Lung (tissue), 12 donors: ENCODE results near the gene EAF1. TPM values are rescaled to one million over a fixed set of nuclear protein-coding genes. Genes with fewer than 3 reads are reported as not detected.
"Not testable (repeated sequence)": the region's sequence is repeated elsewhere in the genome, so short reads cannot be mapped to it uniquely, and the experiment has no call there.

Experiments used
- ATAC-seq: fragments of 200-7000 bp; cut with Tn5 transposase; one replicate; pipeline ENCODE4 v1.9.1; 2020; ENCODE audit warnings: moderate number of reproducible peaks; ENCODE audit not compliant: insufficient read depth, low FRiP score
- DNase-seq, 3 donors: peaks; one replicate each; pipeline ENCODE4 v3.0.0-alpha.2; 2013 to 2017
- H3K27ac ChIP-seq, 2 donors: one replicate each; pipeline ENCODE4 v1.5.1; 2013; ENCODE audit warnings: mild to moderate bottlenecking in 2 of 2, moderate library complexity in 2 of 2, control low read depth in 1 of 2, inconsistent platforms in 1 of 2, low read depth in 1 of 2, low read length in 1 of 2
- H3K27me3 ChIP-seq, 3 donors: one replicate each; pipeline ENCODE4 v1.5.1; 2013; ENCODE audit warnings: low read length in 2 of 3; ENCODE audit not compliant: control insufficient read depth in 3 of 3, insufficient read depth in 3 of 3
- H3K36me3 ChIP-seq, 4 donors: one replicate each; pipeline ENCODE4 v1.5.1; 2013; ENCODE audit warnings: low read length in 4 of 4, mild to moderate bottlenecking in 1 of 4, moderate library complexity in 1 of 4; ENCODE audit not compliant: control insufficient read depth in 4 of 4, insufficient read depth in 4 of 4
- H3K4me1 ChIP-seq, 5 donors: one replicate each; pipeline ENCODE4 v1.5.1; 2013; ENCODE audit warnings: low read length in 5 of 5, mild to moderate bottlenecking in 2 of 5, moderate library complexity in 1 of 5; ENCODE audit not compliant: control insufficient read depth in 5 of 5, insufficient read depth in 5 of 5
- H3K4me3 ChIP-seq: one replicate; pipeline ENCODE4 v1.5.1; 2013; ENCODE audit warnings: mild to moderate bottlenecking, control low read depth, moderate library complexity
- H3K9ac ChIP-seq, 2 donors: one replicate each; pipeline ENCODE4 v1.5.1; 2013; ENCODE audit warnings: low read length in 2 of 2, control low read depth in 1 of 2; ENCODE audit not compliant: insufficient read depth in 1 of 2
- H3K9me3 ChIP-seq, 4 donors: one replicate each; pipeline ENCODE4 v1.5.1; 2013; ENCODE audit warnings: low read length in 3 of 4, mild to moderate bottlenecking in 1 of 4, moderate library complexity in 1 of 4; ENCODE audit not compliant: control insufficient read depth in 4 of 4, insufficient read depth in 3 of 4
- WGBS, 2 donors: extraction: QIAGEN DNeasy Blood & Tissue Kit; methylation state at CpG; one replicate each; pipeline ENCODE4 v1.1.7; 2013; 5-methylcytosine and 5-hydroxymethylcytosine counted together
- polyA plus RNA-seq, 2 donors: library from polyadenylated mRNA; stranded (reverse); fragments of 200-250 nt; gene quantifications; one replicate each; pipeline ENCODE4 v1.2.1, GENCODE V29; 2013
- total RNA-seq, 2 donors: library from RNA; depleted of rRNA in 1 of 2; stranded (reverse); fragments of >200 nt in 1 of 2; gene quantifications; one replicate each; pipeline ENCODE4 v1.2.1, GENCODE V29; 2014 to 2021
- TF ChIP-seq, protein P1 (sequence below): IDR thresholded peaks from 2 replicates; pipeline ENCODE4 v1.5.1; 2012; ENCODE audit warnings: mild to moderate bottlenecking; ENCODE audit errors: control extremely low read depth, extremely low read depth
- donor health status: control.
- donor health status: control.
- donor health status: Bipolar disorder and iron deficiency.
- donor health status: healthy.
- donor health status: DM: yes; HTN: yes; CAD: no.

The EAF1 gene
- total and polyA plus RNA-seq, 4 donors: 5.5 to 25.3 (median 17.0) TPM

- TF ChIP-seq, protein P1, sequence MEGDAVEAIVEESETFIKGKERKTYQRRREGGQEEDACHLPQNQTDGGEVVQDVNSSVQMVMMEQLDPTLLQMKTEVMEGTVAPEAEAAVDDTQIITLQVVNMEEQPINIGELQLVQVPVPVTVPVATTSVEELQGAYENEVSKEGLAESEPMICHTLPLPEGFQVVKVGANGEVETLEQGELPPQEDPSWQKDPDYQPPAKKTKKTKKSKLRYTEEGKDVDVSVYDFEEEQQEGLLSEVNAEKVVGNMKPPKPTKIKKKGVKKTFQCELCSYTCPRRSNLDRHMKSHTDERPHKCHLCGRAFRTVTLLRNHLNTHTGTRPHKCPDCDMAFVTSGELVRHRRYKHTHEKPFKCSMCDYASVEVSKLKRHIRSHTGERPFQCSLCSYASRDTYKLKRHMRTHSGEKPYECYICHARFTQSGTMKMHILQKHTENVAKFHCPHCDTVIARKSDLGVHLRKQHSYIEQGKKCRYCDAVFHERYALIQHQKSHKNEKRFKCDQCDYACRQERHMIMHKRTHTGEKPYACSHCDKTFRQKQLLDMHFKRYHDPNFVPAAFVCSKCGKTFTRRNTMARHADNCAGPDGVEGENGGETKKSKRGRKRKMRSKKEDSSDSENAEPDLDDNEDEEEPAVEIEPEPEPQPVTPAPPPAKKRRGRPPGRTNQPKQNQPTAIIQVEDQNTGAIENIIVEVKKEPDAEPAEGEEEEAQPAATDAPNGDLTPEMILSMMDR: peak; percentile 57
- DNase-seq (peak in 2 of 3 donors; percentile 60 to 74), ATAC-seq (no peak)
- Histone ChIP-seq H3K27ac (no peak overlapping the region), H3K4me3 (no peak overlapping the region), H3K36me3 (peaks cover 0 to 10% (median 3%) of the 10 kb centered on the region in 4 donors), H3K9ac (no peak overlapping the region), H3K27me3 (no peaks in the 10 kb centered on the region), H3K9me3 (no peaks in the 10 kb centered on the region), H3K4me1 (no peaks in the 10 kb centered on the region)
- WGBS, 2 donors: 38 to 41% methylated on average over 3 of the region's 3 CpGs
Observed at GRCh38 chr3:15405448-15406050, 21.8 kb upstream of the EAF1 start.

DNA sequence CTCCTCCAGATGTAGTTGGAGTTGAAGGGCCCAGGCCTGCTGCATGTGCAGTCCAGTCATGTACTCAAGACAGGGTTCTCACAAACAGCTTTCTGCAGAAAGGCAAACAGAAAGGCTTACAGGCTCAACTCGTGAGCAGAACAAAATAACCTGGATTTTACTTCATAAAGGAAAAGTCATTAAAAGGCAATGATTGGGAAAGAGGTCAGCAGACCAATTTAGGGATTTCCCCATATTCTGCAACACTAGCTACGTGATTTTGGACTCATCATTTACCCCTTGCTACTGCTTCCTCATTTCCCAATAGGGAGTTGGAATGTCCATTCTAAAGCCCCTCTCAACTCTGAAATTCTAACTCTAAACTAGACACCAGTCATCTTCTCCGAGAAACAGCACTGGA lies 18.2 kb upstream of the EAF1 start:
- DNase-seq (no peak), ATAC-seq (peak; percentile 38)
- Histone ChIP-seq H3K27me3 (no peaks in the 10 kb centered on the region), H3K4me1 (no peaks in the 10 kb centered on the region), H3K9ac (no peak overlapping the region), H3K36me3 (peaks cover 11 to 23% (median 15%) of the 10 kb centered on the region in 4 donors), H3K27ac (no peak overlapping the region), H3K9me3 (no peaks in the 10 kb centered on the region), H3K4me3 (no peak overlapping the region)
- TF ChIP-seq, protein P1: no peak
- 43 to 62% methylated on average over 3 of the region's 3 CpGs for WGBS, 2 donors

DNA sequence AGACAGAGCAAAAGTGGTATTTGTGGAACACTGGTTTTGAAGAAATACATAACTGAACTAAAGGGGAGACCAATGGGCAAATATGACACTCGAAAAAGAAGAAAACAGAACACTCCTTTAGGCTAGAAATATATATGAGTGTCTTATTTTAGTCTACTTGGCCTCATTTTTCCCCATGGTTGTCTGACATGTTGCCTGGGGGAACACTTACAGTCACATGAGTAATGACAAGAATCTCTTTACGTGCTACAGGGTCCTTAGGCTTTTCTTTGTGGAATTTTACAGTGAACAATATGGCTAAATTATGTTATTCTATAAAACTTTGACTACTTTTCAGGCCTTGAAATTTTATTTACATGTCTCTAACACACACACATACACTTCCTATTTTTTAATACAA lies 17.6 kb upstream of the EAF1 start:
- TF ChIP-seq, protein P1: no peak
- H3K27me3 ChIP-seq: no peaks in the 10 kb centered on the region
- WGBS, 2 donors: 84 to 92% methylated on average over 2 of the region's 2 CpGs
- H3K36me3 ChIP-seq: peaks cover 15 to 23% (median 17%) of the 10 kb centered on the region in 4 donors
- H3K4me3 ChIP-seq: no peak overlapping the region
- no peaks in the 10 kb centered on the region for H3K4me1 ChIP-seq
- no peak overlapping the region for H3K9ac ChIP-seq
- DNase-seq (no peak), ATAC-seq (no peak)
- no peak overlapping the region for H3K27ac ChIP-seq
- H3K9me3 ChIP-seq: no peaks in the 10 kb centered on the region

DNA sequence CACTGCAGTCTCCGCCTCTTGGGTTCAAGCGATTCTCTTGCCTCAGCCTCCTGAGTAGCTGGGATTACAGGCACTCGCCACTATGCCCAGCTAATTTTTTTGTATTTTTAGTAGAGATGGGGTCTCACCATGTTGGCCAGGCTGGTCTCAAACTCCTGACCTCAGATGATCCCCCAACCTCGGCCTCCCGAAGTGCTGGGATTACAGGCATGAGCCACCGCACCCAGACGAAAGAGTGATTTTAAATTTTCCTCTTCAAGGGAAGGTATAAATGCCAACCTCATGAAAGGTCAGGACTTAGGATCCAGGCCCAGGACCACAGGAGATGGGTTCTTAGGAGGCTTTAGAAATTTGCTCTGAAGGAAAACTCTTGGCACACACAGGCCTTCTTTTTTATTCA lies 16.4 kb upstream of the EAF1 start:
- not testable (repeated sequence) for H3K4me1 ChIP-seq, H3K9me3 ChIP-seq, ATAC-seq, H3K27me3 ChIP-seq, H3K4me3 ChIP-seq, H3K27ac ChIP-seq, DNase-seq, H3K9ac ChIP-seq
- peaks cover 21 to 27% (median 26%) of the 10 kb centered on the region in 4 donors for H3K36me3 ChIP-seq
- 91 to 97% methylated on average over 7 of the region's 7 CpGs for WGBS, 2 donors
